Measurements from ENCODE around the gene METTL5.
"Not testable (repeated sequence)": the region's sequence is repeated elsewhere in the genome, so short reads cannot be mapped to it uniquely, and the experiment has no call there.

METTL5 gene

GRCh38 chr2:169845016-169845415, 20.3 kb upstream of the METTL5 start:
- peaks cover 25% of the 10 kb centered on the region for H3K36me3 Mint-ChIP-seq (ENCODE audit: low read depth)
- H3K4me3 Mint-ChIP-seq, result no peak overlapping the region
- H3K9me3 Mint-ChIP-seq, result no peaks in the 10 kb centered on the region
- no peaks in the 10 kb centered on the region for H3K27me3 Mint-ChIP-seq
- H3K27ac Mint-ChIP-seq, result no peak overlapping the region
- peaks cover 21% of the 10 kb centered on the region for H3K4me1 Mint-ChIP-seq (ENCODE audit: low read depth)

- not testable (repeated sequence) for H3K9me3 Mint-ChIP-seq, H3K27ac Mint-ChIP-seq, H3K27me3 Mint-ChIP-seq, H3K4me3 Mint-ChIP-seq
- H3K4me1 Mint-ChIP-seq (ENCODE audit: low read depth), result peaks cover 14% of the 10 kb centered on the region
- peaks cover 15% of the 10 kb centered on the region for H3K36me3 Mint-ChIP-seq (ENCODE audit: low read depth)
Observed at GRCh38 chr2:169841625-169842024, 16.9 kb upstream of the METTL5 start.

DNA sequence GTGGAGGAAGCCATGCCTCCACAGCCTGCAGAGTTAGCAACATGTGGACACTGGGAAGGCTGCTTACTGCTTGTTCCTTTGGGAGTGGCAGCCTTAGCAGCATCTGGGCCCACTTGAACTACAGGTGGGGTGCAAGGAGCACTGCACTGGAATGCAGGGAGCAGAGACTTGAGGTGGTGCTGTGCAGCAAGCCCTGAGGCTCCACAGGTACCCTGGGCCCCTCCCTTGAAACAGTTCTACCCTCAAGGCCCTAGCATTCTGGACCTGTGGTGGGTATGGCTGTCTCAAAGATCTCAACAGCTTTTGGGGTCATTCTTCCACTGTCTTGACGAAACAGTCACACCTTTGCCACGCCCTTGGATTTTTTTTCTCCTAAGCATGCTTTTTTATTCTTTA, 16.0 kb upstream of the METTL5 start:
- Mint-ChIP-seq H3K27ac (no peak overlapping the region), H3K4me3 (no peak overlapping the region), H3K27me3 (no peaks in the 10 kb centered on the region), H3K9me3 (no peaks in the 10 kb centered on the region), H3K36me3 (ENCODE audit: low read depth) (peaks cover 10% of the 10 kb centered on the region), H3K4me1 (ENCODE audit: low read depth) (peaks cover 9% of the 10 kb centered on the region)

GRCh38 chr2:169839954-169840746, 15.4 kb upstream of the METTL5 start:
- Mint-ChIP-seq H3K27me3 (no peaks in the 10 kb centered on the region), H3K4me3 (no peak overlapping the region), H3K27ac (no peak overlapping the region), H3K9me3 (no peaks in the 10 kb centered on the region), H3K4me1 (ENCODE audit: low read depth) (peaks cover 8% of the 10 kb centered on the region), H3K36me3 (ENCODE audit: low read depth) (peaks cover 9% of the 10 kb centered on the region)

DNA sequence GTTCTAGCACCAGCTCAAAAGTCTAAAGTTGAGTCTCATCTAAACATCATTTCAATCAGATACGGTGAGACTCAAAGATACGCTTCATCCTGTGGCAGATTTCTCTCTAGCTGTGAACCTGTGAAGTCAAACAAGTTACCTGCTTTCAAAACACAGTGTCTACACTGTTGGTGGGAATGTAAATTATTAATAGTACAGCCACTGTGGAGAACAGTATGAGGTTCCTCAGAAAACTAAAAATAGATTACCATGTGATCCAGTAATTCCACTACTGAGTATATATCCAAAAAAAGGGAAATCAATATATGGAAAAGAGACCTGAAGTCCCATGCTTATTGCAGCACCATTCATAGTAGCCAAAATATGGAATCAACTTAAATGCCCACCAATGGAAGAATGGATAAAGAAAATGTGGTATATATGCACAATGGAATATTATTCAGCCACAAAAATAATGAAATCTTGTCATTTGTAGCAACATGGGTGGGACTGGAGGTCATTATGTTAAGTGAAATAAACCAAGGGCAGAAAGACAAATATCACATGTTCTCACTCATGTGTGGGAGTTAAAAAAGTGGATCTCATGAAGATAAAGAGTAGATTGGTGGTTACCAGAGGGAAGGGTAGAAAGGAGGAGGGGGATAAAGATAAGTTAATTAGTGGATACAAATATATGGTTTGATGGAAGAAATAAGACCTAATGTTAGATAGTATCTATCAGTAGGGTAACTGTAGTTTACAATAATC, 14.2 kb upstream of the METTL5 start:
- H3K4me1 Mint-ChIP-seq (ENCODE audit: low read depth), result peaks cover 17% of the 10 kb centered on the region
- H3K27ac Mint-ChIP-seq, result no peak overlapping the region
- peaks cover 9% of the 10 kb centered on the region for H3K36me3 Mint-ChIP-seq (ENCODE audit: low read depth)
- no peak overlapping the region for H3K4me3 Mint-ChIP-seq
- H3K9me3 Mint-ChIP-seq, result no peaks in the 10 kb centered on the region
- no peaks in the 10 kb centered on the region for H3K27me3 Mint-ChIP-seq

GRCh38 chr2:169834401-169834800, 9.7 kb upstream of the METTL5 start:
- no peak overlapping the region for H3K27ac Mint-ChIP-seq
- H3K27me3 Mint-ChIP-seq, result no peaks in the 10 kb centered on the region
- no peaks in the 10 kb centered on the region for H3K9me3 Mint-ChIP-seq
- H3K4me3 Mint-ChIP-seq, result no peak overlapping the region
- peaks cover 45% of the 10 kb centered on the region for H3K4me1 Mint-ChIP-seq (ENCODE audit: low read depth)
- H3K36me3 Mint-ChIP-seq (ENCODE audit: low read depth), result peaks cover 10% of the 10 kb centered on the region

DNA sequence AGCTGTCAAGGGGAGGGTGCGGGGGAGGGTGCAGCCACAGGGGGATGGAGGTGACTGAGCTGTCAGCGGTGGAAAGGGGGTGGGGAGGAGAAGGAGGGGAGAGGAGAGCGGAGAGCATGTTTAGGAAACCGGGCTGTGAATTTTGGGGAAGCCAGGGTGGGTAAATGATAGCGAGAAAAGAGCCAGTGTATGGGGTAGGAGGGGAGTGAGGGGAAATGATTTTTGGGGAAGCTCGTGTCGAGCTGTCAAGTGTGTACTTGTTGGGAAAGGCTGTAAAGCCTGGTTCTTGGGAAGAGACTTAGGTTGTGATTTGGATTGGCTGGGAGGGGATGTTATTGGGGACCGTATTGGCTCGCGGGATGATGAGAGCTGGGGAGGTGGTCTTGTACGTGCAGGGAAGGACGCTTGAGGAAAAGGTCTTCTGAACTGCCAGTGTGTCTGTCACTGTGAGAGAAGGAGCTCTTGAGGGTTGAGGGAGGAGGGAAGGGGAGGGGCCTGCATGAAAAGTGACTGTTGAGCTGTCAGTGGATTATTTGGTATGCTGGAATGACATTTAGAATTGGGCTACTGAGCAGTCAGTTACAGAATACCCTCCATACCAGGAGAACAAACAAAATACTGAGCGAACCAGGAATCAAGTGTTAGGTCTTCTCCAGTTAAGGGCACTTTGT, 3.6 kb upstream of the METTL5 start:
- Mint-ChIP-seq H3K9me3 (no peaks in the 10 kb centered on the region), H3K4me3 (peak overlapping the region; percentile 96), H3K27me3 (no peaks in the 10 kb centered on the region), H3K4me1 (ENCODE audit: low read depth) (peaks cover 64% of the 10 kb centered on the region), H3K27ac (peak overlapping the region; percentile 95), H3K36me3 (ENCODE audit: low read depth) (peaks cover 15% of the 10 kb centered on the region)

DNA sequence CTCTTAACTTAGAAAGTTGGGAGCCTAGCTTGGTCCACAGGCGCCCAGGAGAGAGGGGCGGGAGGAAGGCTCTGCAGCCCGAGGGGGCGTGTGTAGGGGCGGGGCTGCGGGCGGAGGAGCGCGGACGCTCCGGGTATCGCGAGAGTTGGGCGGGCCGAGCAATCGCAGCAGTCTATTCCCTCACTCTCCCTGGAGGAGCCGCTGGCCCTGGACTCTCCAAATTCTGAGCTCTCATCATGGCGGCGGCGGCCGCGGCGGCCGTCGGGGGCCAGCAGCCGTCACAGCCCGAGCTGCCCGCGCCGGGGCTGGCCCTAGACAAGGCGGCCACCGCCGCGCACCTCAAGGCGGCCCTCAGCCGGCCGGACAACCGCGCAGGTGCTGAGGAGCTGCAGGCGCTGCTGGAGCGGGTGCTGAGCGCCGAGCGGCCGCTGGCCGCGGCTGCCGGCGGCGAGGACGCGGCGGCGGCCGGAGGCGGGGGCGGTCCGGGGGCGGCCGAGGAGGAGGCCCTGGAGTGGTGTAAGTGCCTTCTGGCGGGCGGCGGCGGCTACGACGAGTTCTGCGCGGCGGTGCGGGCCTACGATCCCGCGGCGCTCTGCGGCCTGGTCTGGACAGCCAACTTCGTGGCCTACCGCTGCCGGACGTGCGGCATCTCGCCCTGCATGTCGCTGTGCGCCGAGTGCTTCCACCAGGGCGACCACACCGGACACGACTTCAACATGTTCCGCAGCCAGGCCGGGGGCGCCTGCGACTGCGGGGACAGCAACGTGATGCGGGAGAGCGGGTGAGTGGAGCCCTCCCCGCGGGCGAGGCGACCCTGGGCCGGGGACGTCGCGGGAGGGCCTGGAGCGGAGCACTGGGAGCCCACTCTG, 2.8 kb upstream of the METTL5 start, which contains the start of gene UBR3:
Gene UBR3 (plus strand): TSS at position 183 of the 869 bp plus-strand sequence. CDS start 54 bp downstream, at position 237.
- no peaks in the 10 kb centered on the region for H3K9me3 Mint-ChIP-seq

GRCh38 chr2:169823996-169824372, 721 bp downstream of the METTL5 start:
- H3K36me3 Mint-ChIP-seq (ENCODE audit: low read depth), result peaks cover 39% of the 10 kb centered on the region
- H3K27me3 Mint-ChIP-seq, result no peaks in the 10 kb centered on the region
- H3K9me3 Mint-ChIP-seq, result no peaks in the 10 kb centered on the region
- peak overlapping the region; percentile 90 for H3K27ac Mint-ChIP-seq
- peaks cover 69% of the 10 kb centered on the region for H3K4me1 Mint-ChIP-seq (ENCODE audit: low read depth)
- peak overlapping the region; percentile 93 for H3K4me3 Mint-ChIP-seq

More for the DNA sequence above, 2.8 kb upstream of the METTL5 start, which contains the start of gene UBR3:
- Mint-ChIP-seq H3K4me3 (peak within 1 kb of the TSS; percentile 96), H3K36me3 (ENCODE audit: low read depth) (peaks cover 23% of the 10 kb centered on the region), H3K27ac (peak within 1 kb of the TSS; percentile 95), H3K4me1 (ENCODE audit: low read depth) (peaks cover 66% of the 10 kb centered on the region), H3K27me3 (no peaks in the 10 kb centered on the region)

DNA sequence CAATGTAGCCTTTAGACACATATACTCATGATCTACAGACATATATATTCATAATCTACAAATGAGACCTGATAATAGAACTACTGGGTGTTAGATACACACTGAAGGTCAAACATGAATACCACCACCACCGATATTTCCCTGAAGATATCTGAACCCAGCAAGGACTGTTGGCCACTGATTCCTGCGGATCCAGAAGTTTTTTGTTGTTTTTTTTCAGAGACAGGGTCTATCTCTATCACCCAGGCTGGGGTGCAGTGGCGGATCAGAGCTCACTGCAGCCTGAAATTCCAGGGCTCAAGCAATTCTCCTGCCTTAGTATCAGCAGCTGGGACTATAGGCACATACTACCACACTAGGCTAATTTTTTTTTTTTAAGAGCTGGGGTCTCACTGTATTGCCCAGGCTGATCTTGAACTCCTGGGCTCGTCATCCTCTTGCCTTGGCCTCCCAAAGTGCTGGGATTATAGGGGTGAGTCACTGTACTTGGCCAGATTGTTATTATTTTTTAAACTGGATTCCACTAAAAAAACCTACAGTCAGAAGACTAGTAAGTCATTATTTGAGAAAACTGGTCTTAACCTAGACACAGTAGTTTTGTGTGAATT, 1.8 kb downstream of the METTL5 start:
- Mint-ChIP-seq H3K36me3 (ENCODE audit: low read depth) (peaks cover 48% of the 10 kb centered on the region), H3K4me3 (peak overlapping the region; percentile 93), H3K4me1 (ENCODE audit: low read depth) (peaks cover 61% of the 10 kb centered on the region)

DNA sequence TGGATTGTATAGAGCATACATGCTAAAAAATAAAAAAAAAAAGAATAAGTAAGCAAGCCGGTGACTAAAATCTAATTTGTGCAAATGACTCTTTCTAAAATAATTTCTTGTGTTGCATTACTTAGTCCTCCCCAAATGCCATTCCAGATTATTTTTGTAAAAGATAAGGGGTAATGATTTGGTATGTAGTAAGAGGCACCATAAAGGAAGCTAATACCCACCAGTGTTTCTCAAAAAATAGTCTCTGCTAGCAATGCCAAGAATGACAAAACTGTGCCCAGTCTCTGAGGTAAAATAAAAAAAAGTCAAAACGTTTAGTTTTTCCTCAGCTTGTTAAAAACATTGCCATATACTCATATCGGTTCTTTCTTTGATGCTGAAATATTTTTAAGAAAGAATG, 2.7 kb downstream of the METTL5 start:
- H3K4me3 Mint-ChIP-seq, result no peak overlapping the region
- H3K36me3 Mint-ChIP-seq (ENCODE audit: low read depth), result peaks cover 57% of the 10 kb centered on the region
- no peak overlapping the region for H3K27ac Mint-ChIP-seq
- H3K9me3 Mint-ChIP-seq, result peaks cover 5% of the 10 kb centered on the region
- no peaks in the 10 kb centered on the region for H3K27me3 Mint-ChIP-seq
- H3K4me1 Mint-ChIP-seq (ENCODE audit: low read depth), result peaks cover 65% of the 10 kb centered on the region

More for the DNA sequence above, 1.8 kb downstream of the METTL5 start:
- H3K27ac Mint-ChIP-seq, result peak overlapping the region; percentile 33
- no peaks in the 10 kb centered on the region for H3K9me3 Mint-ChIP-seq
- no peaks in the 10 kb centered on the region for H3K27me3 Mint-ChIP-seq

DNA sequence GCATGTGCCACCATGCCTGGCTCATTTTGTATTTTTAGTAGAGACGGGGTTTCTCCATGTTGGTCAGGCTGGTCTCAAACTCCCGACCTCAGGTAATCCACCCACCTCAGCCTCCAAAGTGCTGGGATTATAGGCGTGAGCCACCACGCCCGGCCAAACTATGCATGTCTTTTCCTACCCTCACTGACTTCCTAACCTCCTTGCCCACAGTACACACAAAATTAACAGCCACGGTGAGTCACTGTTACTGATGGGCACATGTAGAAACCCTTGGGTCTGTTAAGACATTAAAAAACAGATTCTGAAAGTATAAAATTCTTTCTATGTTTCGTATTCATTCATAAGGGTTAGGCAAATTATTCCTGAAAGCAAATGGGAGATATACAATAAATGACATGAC, 4.6 kb downstream of the METTL5 start:
- not testable (repeated sequence) for H3K27ac Mint-ChIP-seq, H3K4me3 Mint-ChIP-seq, H3K27me3 Mint-ChIP-seq, H3K9me3 Mint-ChIP-seq
- H3K36me3 Mint-ChIP-seq (ENCODE audit: low read depth), result peaks cover 76% of the 10 kb centered on the region
- peaks cover 66% of the 10 kb centered on the region for H3K4me1 Mint-ChIP-seq (ENCODE audit: low read depth)

DNA sequence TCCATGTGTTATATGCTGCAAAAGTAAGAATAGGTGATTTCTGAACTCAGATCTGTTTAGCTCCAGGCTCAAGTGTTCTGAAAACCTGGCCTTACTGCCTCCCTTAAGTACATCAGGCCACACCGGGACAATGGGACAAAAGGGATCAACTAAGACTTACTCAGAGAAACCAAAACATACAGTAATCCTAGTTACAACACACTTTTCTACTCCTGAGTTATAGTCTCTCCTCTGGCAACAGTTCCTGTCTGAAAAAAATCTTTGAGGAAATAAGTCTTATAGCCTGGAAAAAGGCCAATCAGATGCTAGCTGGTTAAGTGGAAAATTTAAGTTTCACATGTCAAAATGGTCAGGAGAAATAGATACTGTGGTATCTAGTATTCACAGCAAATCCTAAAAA, 5.6 kb downstream of the METTL5 start:
- peaks cover 61% of the 10 kb centered on the region for H3K4me1 Mint-ChIP-seq (ENCODE audit: low read depth)
- no peak overlapping the region for H3K4me3 Mint-ChIP-seq
- peaks cover 6% of the 10 kb centered on the region for H3K9me3 Mint-ChIP-seq
- H3K36me3 Mint-ChIP-seq (ENCODE audit: low read depth), result peaks cover 83% of the 10 kb centered on the region
- H3K27ac Mint-ChIP-seq, result peak overlapping the region; percentile 29
- H3K27me3 Mint-ChIP-seq, result no peaks in the 10 kb centered on the region

DNA sequence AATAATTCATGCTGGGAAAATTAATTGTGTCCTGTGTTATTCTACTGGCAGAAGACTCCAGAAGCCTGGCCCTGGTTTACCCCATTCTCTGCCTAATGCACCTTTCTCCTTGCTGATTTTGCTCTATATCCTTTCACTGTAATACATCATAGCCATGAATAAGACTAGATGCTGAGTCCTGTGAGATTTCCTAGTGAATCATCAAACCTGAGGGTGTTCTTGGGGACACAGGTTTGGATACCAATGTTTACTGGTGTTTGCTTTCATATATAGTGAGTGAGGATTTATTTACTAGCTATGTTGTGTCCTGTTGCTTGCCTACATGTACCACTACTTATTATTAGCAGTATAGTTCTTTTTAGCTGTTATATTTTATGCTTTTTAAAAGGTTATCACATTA, 6.5 kb downstream of the METTL5 start:
- Mint-ChIP-seq H3K36me3 (ENCODE audit: low read depth) (peaks cover 83% of the 10 kb centered on the region), H3K27ac (no peak overlapping the region), H3K27me3 (no peaks in the 10 kb centered on the region), H3K4me3 (no peak overlapping the region), H3K9me3 (peaks cover 6% of the 10 kb centered on the region), H3K4me1 (ENCODE audit: low read depth) (peaks cover 52% of the 10 kb centered on the region)
